Keratinocyte (primary cell): Measurements from ENCODE around the gene OR4K2.
"Not testable (repeated sequence)": the region's sequence is repeated elsewhere in the genome, so short reads cannot be mapped to it uniquely, and the experiment has no call there.

Experiments used
- CTCF ChIP-seq, 3 experiments: IDR thresholded peaks in 1 of 3; conservative IDR thresholded peaks in 1 of 3; optimal IDR thresholded peaks in 1 of 3; 2 replicates in 2 of 3; 3 replicates in 1 of 3; pipeline versions ENCODE3 to v1.5.1; 2011; ENCODE audit warnings: low read length in 3 of 3, mild to moderate bottlenecking in 3 of 3, moderate library complexity in 2 of 3, control low read depth in 1 of 3, inconsistent platforms in 1 of 3; ENCODE audit not compliant: insufficient read depth in 2 of 3; ENCODE audit errors: extremely low read depth in 1 of 3
- EZH2 ChIP-seq: IDR thresholded peaks from one replicate; pipeline ENCODE4 v1.6.1; 2012; ENCODE audit warnings: inconsistent platforms, mild to moderate bottlenecking, low read length, moderate library complexity

GRCh38 chr14:19866061-19866669 lies 8.8 kb upstream of the OR4K2 start:
- TF ChIP-seq CTCF (optimal IDR thresholded peaks at IDR 0.05 in 1 of 3, IDR thresholded peaks at IDR 0.05 in 1 of 3, conservative IDR thresholded peaks at IDR 0.05 in 1 of 3; ENCODE audit: extremely low read depth in 1 of 3, insufficient read depth in 2 of 3, low read length in 3 of 3); EZH2: not testable (repeated sequence)
